Measurements from ENCODE around the gene RSKR.

- TF ChIP-seq CTCF (IDR thresholded peaks at IDR 0.05) = no peak
- no peak for TF ChIP-seq POLR2A (IDR thresholded peaks at IDR 0.05)
These were observed 10.2 kb upstream of the RSKR start for GRCh38 chr17:28624148-28624547.
